NCI-H526 (cell line): ENCODE data around the gene SLC39A6.
"Not testable (repeated sequence)": the region's sequence is repeated elsewhere in the genome, so short reads cannot be mapped to it uniquely, and the experiment has no call there.

Experiments used
- DNase-seq, 2 experiments: peaks; one replicate each; lab custom pipeline; 2025; lab: John Stamatoyannopoulos, UW

SLC39A6 gene

DNA sequence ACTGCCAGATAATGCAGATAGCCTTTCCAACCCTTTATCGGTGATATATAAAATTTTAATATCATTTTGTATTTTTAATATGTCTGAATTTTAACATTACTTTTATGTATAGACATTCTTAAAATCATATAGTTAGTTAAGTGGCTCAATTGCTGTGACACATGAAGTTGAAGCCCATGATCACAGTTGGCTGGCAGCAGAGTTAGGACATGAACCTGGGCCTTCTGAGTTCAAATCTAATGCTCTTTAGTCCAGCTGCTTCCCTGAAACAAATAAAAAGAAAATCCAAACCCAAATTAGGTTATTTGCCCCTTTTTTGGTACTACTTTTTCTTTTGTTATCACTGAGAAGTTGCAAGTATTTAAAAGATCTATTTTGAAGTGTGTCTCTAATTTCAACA is 6.1 kb upstream of the SLC39A6 start:
- no peak for DNase-seq

DNA sequence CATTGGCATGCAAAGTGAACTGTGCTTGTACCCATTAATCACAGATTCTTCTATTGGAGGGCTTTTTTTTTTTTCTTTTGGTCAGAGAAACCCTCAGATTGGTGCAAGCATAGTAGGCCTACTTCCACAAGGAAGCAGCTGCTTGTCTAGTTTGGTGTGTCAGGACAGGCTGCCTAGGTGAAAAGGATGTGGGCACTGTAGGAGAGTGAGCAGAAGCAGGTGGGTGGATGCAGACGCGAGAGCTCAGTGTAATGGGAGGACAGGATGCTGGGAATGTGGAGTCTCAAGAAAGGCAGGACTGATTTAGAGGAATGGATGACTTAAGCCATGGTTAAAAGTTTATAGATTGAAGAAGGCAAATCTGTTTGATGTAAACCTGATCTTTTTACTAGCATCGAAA is 3.6 kb upstream of the SLC39A6 start:
- DNase-seq = no peak

GRCh38 chr18:36131692-36132483 is 2.7 kb upstream of the SLC39A6 start:
- DNase-seq = no peak

- DNase-seq = no peak
Observed at GRCh38 chr18:36130883-36131653, 1.9 kb upstream of the SLC39A6 start.

DNA sequence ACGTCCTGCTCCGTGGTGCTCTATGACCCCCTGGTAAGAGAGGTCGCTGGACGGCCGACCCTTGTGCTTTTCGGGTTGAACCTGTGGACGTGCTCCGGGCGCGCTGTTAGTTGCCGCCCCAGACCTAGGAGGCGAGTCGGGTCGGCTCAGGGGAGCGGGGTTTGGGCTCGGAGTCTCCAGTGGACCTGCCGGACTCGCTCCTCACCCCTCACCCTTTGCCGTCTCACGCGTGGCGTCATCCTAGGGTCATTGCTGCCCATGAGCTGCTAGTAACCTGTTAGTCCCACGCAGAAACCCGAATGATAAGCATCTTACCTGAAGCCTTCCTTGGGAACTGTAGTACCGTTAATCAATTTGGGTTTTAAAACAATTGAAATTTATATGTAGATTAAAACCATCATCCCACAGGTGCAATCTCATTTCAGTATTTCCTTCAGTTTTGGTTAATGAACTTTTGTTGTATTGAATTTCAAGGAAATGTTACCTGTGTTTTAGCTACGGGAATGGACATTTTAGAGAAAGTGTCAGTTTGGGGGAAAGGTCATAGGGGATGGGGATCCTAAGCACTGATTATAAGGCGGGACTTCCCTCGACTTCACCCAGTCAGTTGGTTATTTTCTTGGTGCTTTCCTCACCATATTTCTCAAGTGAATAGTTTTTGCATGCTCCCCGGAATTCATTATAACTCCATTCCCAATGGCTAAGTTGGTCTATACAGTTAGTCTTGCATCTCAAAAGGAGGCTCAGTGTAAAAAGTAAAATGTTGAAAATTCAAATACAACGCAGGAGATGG is 1.1 kb upstream of the SLC39A6 start:
- DNase-seq = peak in 1 of 2 experiments; percentile 56

- no peak for DNase-seq
Observed at GRCh38 chr18:36128907-36129299, 237 bp downstream of the SLC39A6 start.

GRCh38 chr18:36128530-36128870 is 640 bp downstream of the SLC39A6 start:
- DNase-seq = peak; percentile 2 to 39

- DNase-seq = peak in 1 of 2 experiments; percentile 39
Observed at GRCh38 chr18:36127836-36128529, 1.2 kb downstream of the SLC39A6 start.

DNA sequence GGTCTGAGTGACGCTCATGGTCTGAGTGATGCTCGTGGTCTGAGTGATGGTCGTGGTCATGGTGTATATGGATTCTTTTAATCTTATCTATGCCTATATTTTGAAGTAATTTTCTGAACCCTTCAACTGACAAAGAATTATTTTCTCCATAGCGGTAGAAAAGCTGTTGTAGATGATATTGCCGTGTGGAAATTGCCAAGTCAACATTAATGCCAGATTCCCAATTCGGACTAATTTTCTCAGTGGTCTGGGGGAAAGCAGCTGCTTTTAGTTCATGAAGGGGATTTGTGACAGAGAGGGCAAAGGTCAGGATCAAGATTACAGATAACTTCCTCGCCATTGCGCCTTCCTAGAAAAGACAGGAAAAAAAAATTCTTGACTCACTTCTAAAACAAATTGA is 2.5 kb downstream of the SLC39A6 start:
- DNase-seq = no peak

DNA sequence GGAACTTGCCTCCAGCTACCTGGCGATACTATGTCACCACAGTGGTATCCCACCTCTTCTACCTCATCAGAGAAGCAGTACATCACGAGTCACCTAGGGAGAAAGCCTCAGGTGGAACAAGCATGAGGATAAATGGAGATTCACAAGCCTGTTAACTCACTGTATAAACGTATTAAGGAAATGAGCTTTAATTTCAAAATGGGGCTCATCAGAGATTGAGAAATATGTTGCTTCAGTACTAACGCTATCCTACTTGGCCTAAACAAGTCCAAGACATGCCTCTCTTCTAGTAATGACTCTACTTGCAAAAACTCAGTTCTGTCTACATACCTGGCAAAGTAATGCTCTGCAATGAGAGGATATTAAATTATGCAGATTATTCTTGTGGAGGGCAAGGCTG is 4.3 kb downstream of the SLC39A6 start:
- DNase-seq = no peak

GRCh38 chr18:36120297-36120696 is 8.8 kb downstream of the SLC39A6 start:
- no peak for DNase-seq

DNA sequence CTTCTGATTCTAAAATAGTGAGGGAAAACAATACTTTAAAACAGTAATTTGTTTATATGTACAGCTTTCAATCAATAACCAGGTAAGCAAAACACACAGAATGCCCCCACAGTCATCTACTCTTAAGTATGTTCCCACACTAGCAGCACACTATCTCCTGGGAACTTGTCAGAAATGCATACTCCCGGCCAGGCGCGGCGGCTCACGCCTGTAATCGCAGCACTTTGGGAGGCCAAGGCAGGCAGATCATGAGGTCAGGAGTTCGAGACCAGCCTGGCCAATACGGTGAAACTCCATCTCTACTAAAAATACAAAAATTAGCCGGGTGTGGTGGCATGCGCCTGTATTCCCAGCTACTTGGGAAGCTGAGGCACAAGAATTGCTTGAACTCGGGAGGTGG is 12.4 kb downstream of the SLC39A6 start:
- not testable (repeated sequence) for DNase-seq

DNA sequence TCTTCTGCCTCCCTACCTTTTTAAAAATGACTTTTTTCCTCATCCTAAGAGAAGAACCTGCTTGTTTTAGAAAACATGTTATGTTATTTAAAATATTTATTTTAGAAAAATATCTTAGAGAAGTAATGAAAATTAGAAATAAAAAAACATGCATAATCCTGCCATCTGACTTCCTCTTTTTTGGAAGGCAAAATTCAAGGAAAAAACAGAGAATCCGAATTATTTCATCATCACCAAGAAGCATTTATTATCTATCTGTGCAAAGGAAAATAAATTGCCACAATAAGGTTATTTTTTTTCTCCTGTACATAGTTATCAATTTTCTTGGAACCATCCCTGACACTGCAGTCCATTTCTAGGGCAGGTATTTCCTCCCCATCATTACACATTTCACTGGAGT is 14.4 kb downstream of the SLC39A6 start:
- no peak for DNase-seq

GRCh38 chr18:36114251-36114650 is 14.9 kb downstream of the SLC39A6 start:
- no peak for DNase-seq

DNA sequence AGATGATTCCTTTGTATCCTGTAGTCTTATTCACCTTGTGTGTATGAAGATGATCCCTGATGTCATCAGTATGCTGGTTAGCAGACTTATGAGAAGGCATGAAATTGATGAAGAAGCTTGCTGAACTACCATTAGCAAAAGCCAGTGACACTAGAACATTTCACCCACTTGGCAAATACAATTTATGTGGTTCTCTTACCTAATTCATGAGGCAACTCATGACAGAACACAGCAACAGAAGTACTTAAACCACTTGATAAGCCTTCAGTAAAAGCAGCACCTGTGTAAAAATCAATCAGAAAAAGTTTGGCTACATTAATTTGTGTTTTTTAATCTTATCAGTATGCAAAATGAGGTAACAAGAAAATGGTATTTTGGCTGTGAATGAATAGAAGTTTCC is 16.8 kb downstream of the SLC39A6 start:
- no peak for DNase-seq

GRCh38 chr18:36109737-36110136 is 19.4 kb downstream of the SLC39A6 start:
- no peak for DNase-seq

DNA sequence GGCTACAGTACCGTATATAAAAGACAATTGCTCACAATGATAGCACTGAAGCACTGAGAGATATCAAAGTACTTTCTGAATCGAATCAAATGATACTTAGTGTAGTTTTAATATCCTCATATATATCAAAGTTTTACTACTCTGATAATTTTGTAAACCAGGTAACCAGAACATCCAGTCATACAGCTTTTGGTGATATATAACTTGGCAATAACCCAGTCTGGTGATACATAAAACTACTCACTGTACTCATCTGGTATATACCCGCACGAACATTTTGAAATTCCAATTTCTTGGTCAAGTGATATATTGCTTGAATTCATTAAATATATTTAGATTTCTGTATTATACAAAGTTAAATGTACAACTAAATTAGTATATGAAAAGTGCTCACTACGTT is 20.5 kb downstream of the SLC39A6 start:
- no peak for DNase-seq

DNA sequence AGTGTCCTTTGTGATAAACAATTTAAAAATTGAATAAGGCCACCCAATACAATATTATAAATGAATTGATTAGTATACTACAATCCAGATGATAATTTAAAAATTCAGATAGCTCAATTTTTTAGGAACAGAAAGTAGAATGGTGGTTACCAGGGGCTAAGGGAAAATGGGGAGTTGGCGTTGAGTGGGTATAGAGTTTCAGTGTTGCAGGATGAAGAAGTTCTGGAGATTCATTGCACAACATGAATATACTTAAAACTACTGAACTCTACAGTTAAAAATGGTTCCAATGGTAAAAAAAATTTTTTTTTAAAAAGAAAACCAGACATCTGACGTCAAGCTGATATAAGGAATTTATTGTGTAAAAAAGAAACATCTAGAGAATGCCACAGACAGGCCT is 20.9 kb downstream of the SLC39A6 start:
- DNase-seq = no peak

GRCh38 chr18:36107477-36107876 is 21.7 kb downstream of the SLC39A6 start:
- DNase-seq = no peak

GRCh38 chr18:36104749-36105148 is 24.4 kb downstream of the SLC39A6 start:
- DNase-seq = no peak

DNA sequence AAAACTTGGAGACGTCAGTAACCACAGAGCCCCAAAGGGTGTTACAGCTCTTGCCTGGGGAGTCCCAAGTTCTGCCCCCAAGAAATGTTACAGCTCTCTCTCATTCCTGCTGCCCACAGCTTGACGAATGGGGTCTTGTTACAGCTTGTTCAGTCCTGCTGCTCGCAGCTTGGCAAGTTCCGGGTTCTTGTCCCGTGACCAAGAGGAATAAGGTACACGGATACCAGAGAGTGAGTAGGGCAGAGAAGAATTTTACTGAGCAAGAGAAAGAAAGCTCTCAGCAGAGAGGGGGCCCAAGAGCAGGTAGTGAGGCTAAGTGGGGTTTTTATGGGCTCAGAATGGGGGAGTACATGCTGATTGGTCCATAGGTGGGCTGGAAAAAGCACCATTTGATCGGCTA is 27.2 kb downstream of the SLC39A6 start:
- no peak for DNase-seq

GRCh38 chr18:36099311-36099710 is 29.8 kb downstream of the SLC39A6 start:
- no peak for DNase-seq
